GM21390 (cell line): ENCODE measurements around the gene TPSB2.
"Not testable (repeated sequence)": the region's sequence is repeated elsewhere in the genome, so short reads cannot be mapped to it uniquely, and the experiment has no call there.

Experiments
- ATAC-seq: cut with Tn5 transposase; IDR thresholded peaks from one replicate; pipeline ENCODE4 v1.9.1; 2021; ENCODE audit not compliant: unreplicated experiment

TPSB2 gene

GRCh38 chr16:1241081-1241480, 11.1 kb upstream of the TPSB2 start:
- ATAC-seq, result not testable (repeated sequence)

- not testable (repeated sequence) for ATAC-seq
Measured at GRCh38 chr16:1240436-1240835, 10.5 kb upstream of the TPSB2 start, which contains the start of gene TPSAB1. TPSAB1 (plus strand) TSS chr16:1240705; CDS start chr16:1240939, 234 bp downstream.

- ATAC-seq, result not testable (repeated sequence)
Measured at GRCh38 chr16:1239575-1239974, 9.6 kb upstream of the TPSB2 start.

GRCh38 chr16:1238909-1239308, 8.9 kb upstream of the TPSB2 start:
- ATAC-seq, result not testable (repeated sequence)

- no peak for ATAC-seq
Measured at GRCh38 chr16:1237990-1238389, 8.0 kb upstream of the TPSB2 start.

- ATAC-seq, result not testable (repeated sequence)
Measured at GRCh38 chr16:1236659-1237058, 6.7 kb upstream of the TPSB2 start.

GRCh38 chr16:1232049-1232748, 2.2 kb upstream of the TPSB2 start:
- not testable (repeated sequence) for ATAC-seq

GRCh38 chr16:1231301-1231700, 1.3 kb upstream of the TPSB2 start:
- not testable (repeated sequence) for ATAC-seq

- not testable (repeated sequence) for ATAC-seq
Measured at GRCh38 chr16:1230471-1231212, 658 bp upstream of the TPSB2 start.

GRCh38 chr16:1229476-1229875, 508 bp downstream of the TPSB2 start:
- ATAC-seq, result not testable (repeated sequence)

GRCh38 chr16:1228227-1228626, 1.8 kb downstream of the TPSB2 start:
- not testable (repeated sequence) for ATAC-seq

- ATAC-seq, result not testable (repeated sequence)
Measured at GRCh38 chr16:1226692-1227091, 3.3 kb downstream of the TPSB2 start.

- not testable (repeated sequence) for ATAC-seq
Measured at GRCh38 chr16:1225728-1226311, 4.2 kb downstream of the TPSB2 start.

- ATAC-seq, result no peak
Measured at GRCh38 chr16:1225051-1225451, 4.9 kb downstream of the TPSB2 start, which contains the start of gene TPSG1. TPSG1 (minus strand) TSS chr16:1225268; CDS start chr16:1225252, 16 bp downstream.

GRCh38 chr16:1224558-1224957, 5.4 kb downstream of the TPSB2 start:
- no peak for ATAC-seq

- ATAC-seq, result no peak
Measured at GRCh38 chr16:1223355-1224214, 6.4 kb downstream of the TPSB2 start.

GRCh38 chr16:1222553-1223354, 7.2 kb downstream of the TPSB2 start:
- no peak for ATAC-seq

GRCh38 chr16:1221628-1222552, 8.1 kb downstream of the TPSB2 start:
- no peak for ATAC-seq
